ENCODE measurements around the gene TMPO. TPM values are rescaled to one million over a fixed set of nuclear protein-coding genes. Genes with fewer than 3 reads are reported as not detected.
"Not testable (repeated sequence)": the region's sequence is repeated elsewhere in the genome, so short reads cannot be mapped to it uniquely, and the experiment has no call there.

The TMPO gene
- polyA plus RNA-seq, 10 donors, result 55.8 to 114 (median 82.6) TPM

- DNase-seq, result no peak
Measured at GRCh38 chr12:98575013-98575412, 59.6 kb downstream of the TMPO start.

- DNase-seq, result not testable (repeated sequence)
Measured at GRCh38 chr12:98576795-98577194, 61.4 kb downstream of the TMPO start.

GRCh38 chr12:98578392-98578791 is 63.0 kb downstream of the TMPO start:
- DNase-seq, result no peak

- no peak for DNase-seq
Measured at GRCh38 chr12:98578821-98579220, 63.4 kb downstream of the TMPO start.

- DNase-seq, result no peak
Measured at GRCh38 chr12:98579347-98579746, 64.0 kb downstream of the TMPO start.

GRCh38 chr12:98579835-98580234 is 64.4 kb downstream of the TMPO start:
- no peak for DNase-seq

- DNase-seq, result no peak
Measured at GRCh38 chr12:98580695-98581094, 65.3 kb downstream of the TMPO start.

- DNase-seq, result no peak
Measured at GRCh38 chr12:98581101-98581500, 65.7 kb downstream of the TMPO start.

GRCh38 chr12:98582093-98582492 is 66.7 kb downstream of the TMPO start:
- no peak for DNase-seq

- no peak for DNase-seq
Measured at GRCh38 chr12:98587084-98587483, 71.7 kb downstream of the TMPO start.

GRCh38 chr12:98591209-98591608 is 75.8 kb downstream of the TMPO start:
- DNase-seq, result no peak

GRCh38 chr12:98592825-98593322 is 77.5 kb downstream of the TMPO start:
- DNase-seq, result no peak

- DNase-seq, result peak; percentile 97 to 99 (median 99)
Measured at GRCh38 chr12:98593351-98594049, 78.1 kb downstream of the TMPO start, which contains the start of gene SLC25A3. Gene SLC25A3 (plus strand): TSS chr12:98593686. CDS start chr12:98593979, 293 bp downstream.

- peak in 1 of 3 donors; percentile 36 for DNase-seq
Measured at GRCh38 chr12:98594050-98594835, 78.9 kb downstream of the TMPO start.

- peak in 2 of 3 donors; percentile 28 to 53 for DNase-seq
Measured at GRCh38 chr12:98595243-98595988, 80.0 kb downstream of the TMPO start.

GRCh38 chr12:98597313-98597712 is 81.9 kb downstream of the TMPO start:
- DNase-seq, result not testable (repeated sequence)

Other genes with a start within 250 kb of the TMPO start
- gene SLC25A3, start 78.1 kb downstream of the TMPO start, polyA plus RNA-seq (ENCODE audit: insufficient read length in 10 of 10), result 100 to 1,000 TPM; 586 to 818 (median 665) TPM
- gene IKBIP, start 129.2 kb downstream of the TMPO start, polyA plus RNA-seq (ENCODE audit: insufficient read length in 10 of 10), result 10 to 100 TPM; 21.5 to 43.5 (median 27.1) TPM
- gene APAF1, start 129.7 kb downstream of the TMPO start, polyA plus RNA-seq (ENCODE audit: insufficient read length in 10 of 10), result 10 to 100 TPM; 22.4 to 36.8 (median 30.2) TPM